C1 segment of cervical spinal cord (tissue), 14 donors: ENCODE results near the gene TRPM2.

ENCODE experiments used
- DNase-seq, 14 donors: peaks; one replicate each; lab custom pipeline; 2025; lab: John Stamatoyannopoulos, UW

Gene TRPM2

GRCh38 chr21:44353191-44353970 lies at the start of gene TRPM2:
Gene TRPM2 (plus strand): TSS chr21:44353621. CDS start chr21:44353701, 80 bp downstream.
- DNase-seq: peak in 5 of 14 donors; percentile 30 to 60 (median 46)

DNA sequence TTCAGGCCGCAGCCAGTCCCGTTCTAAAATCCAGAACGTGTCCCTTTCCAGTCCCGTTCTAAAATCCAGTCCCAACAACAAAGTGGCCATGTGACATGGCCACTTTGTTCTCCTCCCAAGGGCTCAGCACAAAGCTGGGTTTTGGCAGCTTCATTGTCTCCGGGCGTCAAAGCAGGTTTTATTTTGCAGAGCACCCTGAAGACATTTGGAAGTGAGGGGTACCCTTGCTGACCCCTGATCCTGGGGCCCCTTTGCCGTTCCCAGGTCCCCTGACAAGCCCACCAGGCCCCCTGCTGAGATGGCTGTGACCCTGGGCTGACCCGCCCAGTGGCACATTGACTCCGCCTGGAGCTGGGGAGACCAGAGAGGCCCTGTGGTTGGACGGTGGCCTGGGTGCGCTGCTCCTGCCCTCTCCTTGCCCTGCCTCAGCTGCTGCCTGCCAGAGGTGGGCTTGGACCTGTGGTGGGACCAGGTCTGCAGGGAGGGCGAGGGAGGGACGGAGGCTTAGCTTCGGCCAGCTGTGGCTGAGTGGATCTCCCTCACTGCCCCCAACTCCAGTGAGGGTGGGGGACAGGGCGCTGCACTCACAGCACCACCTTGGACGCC lies 49.3 kb upstream of the TRPM2 start:
- peak in 8 of 14 donors; percentile 23 to 66 (median 50) for DNase-seq

- peak in 9 of 14 donors; percentile 25 to 77 (median 35) for DNase-seq
Measured at GRCh38 chr21:44304877-44305293, 48.5 kb upstream of the TRPM2 start.

- DNase-seq: peak in 2 of 14 donors; percentile 18 to 21
Measured at GRCh38 chr21:44305691-44306090, 47.7 kb upstream of the TRPM2 start.

DNA sequence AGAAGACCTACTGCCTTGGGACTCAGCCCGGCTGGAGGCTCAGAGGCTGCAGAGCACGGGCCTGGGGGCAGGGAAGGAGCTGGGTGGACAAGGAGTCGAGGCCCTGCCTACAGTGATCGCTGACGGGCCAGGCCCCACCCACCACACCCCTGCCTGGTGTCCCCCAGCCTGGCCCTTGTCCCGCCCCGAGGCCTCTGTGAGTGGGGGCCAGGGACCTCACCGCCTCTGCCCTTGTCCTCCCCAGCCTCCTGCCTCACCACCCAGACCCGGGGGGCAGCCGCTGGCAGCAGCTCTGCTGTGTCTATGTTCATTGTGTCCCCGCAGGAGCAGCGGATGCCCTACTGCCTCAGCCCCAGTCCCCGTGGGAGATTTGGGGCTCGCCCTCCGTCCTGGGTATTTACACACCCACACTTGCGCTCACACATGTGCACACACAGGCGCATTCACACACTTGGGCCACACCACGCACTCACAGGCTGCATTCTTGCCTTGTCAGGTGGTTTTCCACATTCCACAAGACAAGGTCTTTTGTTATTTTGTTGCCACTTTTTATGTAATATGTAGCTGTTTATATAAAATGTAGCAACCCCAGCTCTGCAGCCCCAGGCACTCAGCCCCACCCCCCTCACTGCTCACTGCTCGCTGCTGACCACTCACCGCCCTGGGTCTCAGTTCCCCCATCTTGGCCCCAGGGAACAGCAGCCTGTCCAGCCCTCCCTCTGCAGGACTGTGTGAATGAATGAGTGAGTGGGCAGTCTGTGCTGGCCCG lies 46.3 kb upstream of the TRPM2 start:
- no peak for DNase-seq

DNA sequence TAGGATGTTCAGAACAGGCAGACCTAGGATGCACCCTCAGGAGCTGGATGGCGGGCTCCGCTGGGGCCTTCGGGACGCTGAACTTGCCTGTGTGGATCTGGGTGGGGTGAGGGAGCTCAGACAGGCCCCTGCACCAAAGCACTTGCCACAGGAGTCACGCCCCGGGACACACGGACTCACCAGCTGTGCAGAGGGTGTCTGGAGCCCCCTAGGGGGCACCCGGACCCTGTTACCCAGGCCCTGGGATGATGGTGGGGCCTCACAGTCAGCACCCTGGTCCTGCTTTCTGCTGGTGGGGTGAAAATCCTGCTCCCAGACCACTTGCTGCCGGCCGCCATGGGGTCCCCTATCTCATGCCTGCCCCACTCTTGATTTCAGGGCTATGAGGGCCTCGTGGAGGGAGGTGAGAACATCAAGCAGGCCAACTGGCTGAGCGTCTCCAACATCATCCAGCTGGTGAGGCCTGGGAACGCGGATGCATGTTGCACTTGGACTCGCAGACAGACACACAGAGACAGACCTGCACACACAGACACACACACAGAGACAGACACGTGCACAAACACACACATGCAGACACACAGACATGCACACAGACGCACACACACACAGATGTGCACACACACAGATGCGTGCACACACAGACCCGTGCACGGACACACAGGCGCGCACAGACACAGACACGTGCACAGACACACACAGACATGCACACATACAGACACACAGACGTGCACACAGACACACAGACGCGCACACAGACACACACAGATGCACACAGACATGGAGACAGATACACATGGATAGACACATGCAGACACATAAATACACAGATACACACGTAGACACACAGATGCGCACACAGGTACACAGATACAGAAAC lies 42.6 kb upstream of the TRPM2 start:
- no peak for DNase-seq

GRCh38 chr21:44312089-44312488 lies 41.3 kb upstream of the TRPM2 start:
- DNase-seq: no peak

- no peak for DNase-seq
Measured at GRCh38 chr21:44312716-44313115, 40.7 kb upstream of the TRPM2 start.

- no peak for DNase-seq
Measured at GRCh38 chr21:44313451-44313850, 40.0 kb upstream of the TRPM2 start.

GRCh38 chr21:44314128-44314527 lies 39.3 kb upstream of the TRPM2 start:
- DNase-seq: no peak

DNA sequence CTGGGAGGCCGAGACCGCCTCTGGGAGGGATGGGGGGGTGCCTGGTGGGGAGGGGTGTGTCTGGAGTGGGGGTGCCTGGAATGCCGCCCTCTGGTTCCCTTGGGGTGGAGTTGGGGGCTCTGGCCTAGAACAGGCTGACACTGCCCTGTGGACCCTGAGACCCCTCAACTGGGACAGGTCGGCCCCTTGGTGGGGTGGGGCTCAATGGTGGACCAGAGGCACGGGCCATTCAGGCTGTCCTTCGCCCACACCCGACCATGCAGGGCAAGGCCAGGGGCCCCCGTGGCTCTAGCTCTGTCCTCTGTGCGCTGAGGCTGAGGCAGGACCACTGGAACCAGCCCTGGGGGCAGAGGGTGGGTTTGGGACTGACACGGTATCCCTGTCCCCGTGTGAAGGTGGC lies 38.9 kb upstream of the TRPM2 start:
- DNase-seq: no peak

DNA sequence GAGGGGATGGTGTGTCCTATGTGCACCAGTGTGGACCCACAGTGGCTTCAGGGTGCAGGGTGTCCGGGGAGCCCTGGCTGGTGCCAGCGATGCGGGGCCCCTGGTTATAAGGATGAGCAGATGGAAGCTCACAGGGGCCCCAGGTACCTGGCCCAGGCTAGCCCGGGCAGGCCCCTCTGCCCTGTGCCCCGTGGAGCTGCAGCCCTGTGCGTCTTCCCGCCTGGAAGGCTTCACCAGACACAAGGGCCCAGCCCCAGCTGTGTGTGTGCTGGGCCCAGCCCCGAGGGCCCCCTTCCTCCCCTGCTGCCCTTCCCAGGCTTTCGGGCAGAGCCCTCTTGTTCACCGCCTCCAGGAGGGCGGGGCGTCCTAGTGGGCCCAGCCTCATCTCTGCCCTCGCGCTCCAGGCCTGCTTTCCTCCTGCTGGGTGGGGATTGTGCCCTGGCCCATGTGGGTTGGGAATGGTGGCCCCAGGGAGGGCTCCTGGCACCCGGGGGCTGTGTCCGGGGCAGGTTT lies 37.7 kb upstream of the TRPM2 start:
- DNase-seq: no peak

- DNase-seq: no peak
Measured at GRCh38 chr21:44316277-44316900, 37.0 kb upstream of the TRPM2 start.

DNA sequence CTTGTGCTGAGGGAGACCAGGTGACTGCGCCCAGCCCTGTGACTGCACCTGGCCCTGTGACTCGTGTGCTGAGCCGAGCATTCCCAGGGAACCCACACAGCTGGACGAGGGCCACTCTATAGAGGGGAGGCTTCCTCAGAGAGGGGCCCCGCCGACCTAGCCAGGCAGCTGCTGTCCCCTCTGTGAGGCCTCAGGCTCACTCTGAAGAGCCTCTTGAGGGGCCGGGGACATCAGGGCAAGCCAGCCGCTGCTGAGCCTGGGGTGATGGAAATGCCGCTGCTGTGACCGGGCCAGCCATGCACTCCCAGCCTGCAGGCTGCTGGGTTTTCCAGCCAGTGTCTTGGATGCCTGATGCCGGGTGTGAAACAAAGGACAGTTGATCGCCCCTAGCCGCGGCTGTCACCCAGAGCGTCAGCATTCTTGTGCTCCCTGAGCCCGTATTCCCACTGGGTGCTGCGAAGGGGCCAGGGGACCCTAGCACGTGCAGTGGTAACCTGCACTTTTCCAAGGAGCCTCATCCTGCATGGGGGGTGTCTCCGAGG lies 36.1 kb upstream of the TRPM2 start:
- peak in 6 of 14 donors; percentile 19 to 49 (median 30) for DNase-seq

DNA sequence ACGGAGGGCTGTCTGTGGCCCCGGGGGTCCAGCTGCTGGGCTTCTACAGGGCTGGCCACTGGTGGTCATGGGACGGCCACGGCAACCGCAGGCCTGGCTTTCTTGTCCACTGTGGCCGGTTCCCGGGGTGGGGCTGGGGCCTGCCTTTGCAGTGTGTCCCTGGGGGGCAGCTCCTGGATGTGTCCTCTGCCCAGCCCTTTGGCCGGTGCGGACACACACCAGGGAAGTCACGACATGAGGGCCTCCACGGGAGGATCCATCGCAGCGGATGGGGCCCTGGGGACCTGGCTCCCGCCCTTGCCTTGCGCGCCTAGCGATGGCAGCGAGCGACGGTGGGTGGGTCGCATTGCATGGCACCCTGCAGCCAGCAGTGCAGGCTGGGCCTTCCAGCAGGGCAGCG lies 35.5 kb upstream of the TRPM2 start:
- no peak for DNase-seq

DNA sequence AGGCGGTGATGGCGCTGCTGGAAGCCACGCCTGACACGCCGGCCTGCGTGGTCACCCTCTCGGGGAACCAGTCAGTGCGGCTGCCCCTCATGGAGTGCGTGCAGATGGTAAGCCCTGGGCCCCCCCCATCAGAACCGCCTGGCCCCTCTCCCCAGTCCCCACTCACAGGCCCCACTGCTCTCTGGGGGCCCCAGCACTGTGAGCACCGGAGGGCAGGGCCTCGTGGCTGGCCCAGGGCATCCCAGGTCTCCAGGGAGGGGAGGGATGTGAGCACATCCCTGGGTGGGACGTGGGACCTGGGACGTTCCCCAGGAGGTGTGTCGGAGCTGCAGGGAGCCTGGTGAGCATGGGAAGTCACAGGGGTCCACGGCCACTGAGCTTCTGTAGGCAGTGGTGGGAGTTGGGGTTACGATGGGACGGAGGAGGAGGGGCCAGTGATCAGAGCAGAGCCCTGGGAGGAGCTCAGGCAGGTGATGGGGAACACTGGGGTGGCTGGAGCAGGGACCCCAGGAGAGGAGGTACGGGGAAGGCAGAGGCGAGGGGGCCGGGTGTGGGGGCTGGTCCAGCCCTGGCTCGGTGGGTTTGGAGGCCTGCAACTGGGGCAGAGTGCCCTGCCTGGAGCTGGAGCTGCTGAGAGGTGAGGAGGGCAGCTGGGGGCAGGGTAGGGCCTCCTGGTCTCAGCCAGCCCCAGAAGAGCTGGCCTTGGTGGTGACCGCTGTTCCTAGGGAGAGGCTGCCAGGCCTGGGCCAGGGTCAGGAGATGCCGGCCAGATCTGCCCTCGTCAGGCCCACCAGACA lies 34.7 kb upstream of the TRPM2 start:
- no peak for DNase-seq

- no peak for DNase-seq
Measured at GRCh38 chr21:44319407-44320065, 33.9 kb upstream of the TRPM2 start.

DNA sequence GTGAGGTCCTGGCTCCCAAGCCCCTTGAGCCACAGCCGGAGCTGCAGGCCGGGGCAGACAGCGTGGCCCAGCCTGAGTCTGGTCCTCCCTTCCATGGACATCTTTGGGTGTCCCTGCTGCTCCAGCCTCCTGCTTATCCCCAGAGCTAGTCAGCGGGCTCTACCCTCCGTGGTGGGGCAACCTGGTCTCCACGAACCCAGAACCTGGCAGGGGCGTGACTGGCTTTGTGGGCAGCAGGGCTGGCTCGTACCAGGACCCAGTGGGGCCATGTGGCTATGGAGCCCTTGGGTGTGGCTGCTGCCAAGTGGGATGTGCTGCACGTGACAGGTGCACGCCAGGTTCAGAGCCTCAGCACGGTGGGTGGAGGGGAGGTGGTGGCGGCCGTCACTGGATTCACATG lies 32.6 kb upstream of the TRPM2 start:
- DNase-seq: no peak

DNA sequence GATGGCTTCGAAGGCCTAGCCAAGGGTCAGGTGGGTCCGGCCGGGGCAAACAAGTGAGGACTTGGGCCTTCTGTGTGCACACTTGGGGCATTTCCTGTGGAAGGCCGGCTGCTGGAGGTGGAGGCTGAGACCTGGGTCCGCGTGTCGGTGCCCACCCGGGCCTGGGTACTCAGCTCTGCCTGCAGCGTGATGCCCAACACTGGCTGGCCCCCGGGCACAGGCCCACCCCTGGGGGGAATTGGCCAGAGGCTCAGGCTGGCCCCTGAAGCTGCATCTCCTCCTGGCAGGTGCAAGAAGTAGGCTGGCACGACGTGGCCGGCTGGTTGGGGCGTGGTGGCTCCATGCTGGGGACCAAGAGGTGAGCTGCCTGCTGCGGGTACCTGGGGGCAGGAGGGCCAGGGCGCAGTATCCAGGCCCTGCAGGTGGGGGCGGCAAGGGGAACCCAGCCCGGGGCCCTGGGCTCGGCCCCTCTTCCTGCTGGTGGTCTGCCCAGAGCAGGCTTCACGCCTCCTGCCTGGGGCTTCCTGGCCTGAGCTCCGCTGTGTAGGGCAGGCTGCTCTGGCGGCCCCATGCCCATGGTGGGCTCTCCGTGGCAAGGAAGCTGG lies 31.5 kb upstream of the TRPM2 start:
- no peak for DNase-seq
